Sigmoid colon (tissue), 7 donors: ENCODE results near the gene TMEM108. TPM values are rescaled to one million over a fixed set of nuclear protein-coding genes. Genes with fewer than 3 reads are reported as not detected.

Experiments used
- DNase-seq: peaks from one replicate; pipeline ENCODE4 v3.0.0-alpha.2; 2019
- H3K27ac ChIP-seq, 4 donors: fragments of 200-600 bp; sonication (generic); one replicate each; pipeline ENCODE4 v1.5.1; 2016 to 2019; ENCODE audit warnings: mild to moderate bottlenecking in 1 of 4
- H3K27me3 ChIP-seq, 3 donors: fragments of 200-600 bp; sonication (generic); one replicate each; pipeline ENCODE4 v1.5.1; 2019; ENCODE audit warnings: mild to moderate bottlenecking in 1 of 3
- H3K36me3 ChIP-seq, 4 donors: fragments of 200-600 bp; sonication (generic); one replicate each; pipeline ENCODE4 v1.5.1; 2016 to 2019
- H3K4me1 ChIP-seq, 4 donors: fragments of 200-600 bp; sonication (generic); one replicate each; pipeline ENCODE4 v1.5.1; 2017 to 2019
- H3K4me3 ChIP-seq, 4 donors: fragments of 200-600 bp; sonication (generic); one replicate each; pipeline ENCODE4 v1.5.1; 2017 to 2019; ENCODE audit warnings: mild to moderate bottlenecking in 2 of 4, moderate library complexity in 1 of 4
- H3K9me3 ChIP-seq, 4 donors: fragments of 200-600 bp in 3 of 4; sonication (generic) in 3 of 4; one replicate each; pipeline versions ENCODE4 v1.5.1 to v1.6.1; 2013 to 2019
- EP300 ChIP-seq, 4 donors: sonication (generic); formaldehyde crosslinking; IDR thresholded peaks; one replicate each; pipeline ENCODE4 v1.6.1; 2017; ENCODE audit warnings: antibody characterized with exemption in 4 of 4
- POLR2A ChIP-seq, 2 donors: fragments of 450-650 bp; IDR thresholded peaks; one replicate each; pipeline ENCODE4 v1.6.1; 2016; ENCODE audit warnings: antibody characterized with exemption in 2 of 2, mild to moderate bottlenecking in 2 of 2, moderate library complexity in 2 of 2
- POLR2AphosphoS5 ChIP-seq, 4 donors: sonication (generic); formaldehyde crosslinking; IDR thresholded peaks; one replicate each; pipeline ENCODE4 v1.6.1; 2017; ENCODE audit warnings: antibody characterized with exemption in 4 of 4
- WGBS, 2 donors: extraction: QIAGEN DNeasy Blood & Tissue Kit; methylation state at CpG; one replicate each; pipeline ENCODE4 v1.1.7; 2013; 5-methylcytosine and 5-hydroxymethylcytosine counted together
- intact Hi-C: fragments of 100-400 bp; cut with DNase I; formaldehyde crosslinking; loops from one replicate; pipeline ENCODE4 v1.15.1; 2023
- polyA plus RNA-seq, 3 donors: library from polyadenylated mRNA; stranded (reverse); fragments of 200-250 nt; gene quantifications; one replicate each; pipeline ENCODE4 v1.2.3, GENCODE V29; 2013
- total RNA-seq, 4 donors: library from RNA; depleted of rRNA; stranded (reverse); fragments of >200 nt; gene quantifications; one replicate each; pipeline ENCODE4 v1.1.0, GENCODE V29; 2016
- TF ChIP-seq, protein P1 (sequence below), 4 experiments: fragments of 450-650 bp in 3 of 4; fragments of 200-600 bp in 1 of 4; IDR thresholded peaks; one replicate each; pipeline ENCODE4 v1.5.1; 2016 to 2019; ENCODE audit warnings: antibody characterized with exemption in 4 of 4, mild to moderate bottlenecking in 3 of 4, moderate library complexity in 2 of 4
- donor health status: healthy with polysubstance abuse.
- donor health status: Bipolar disorder and iron deficiency.
- donor health status: healthy.

The TMEM108 gene
- total and polyA plus RNA-seq, 7 donors = 0.71 to 3.0 (median 0.86) TPM; not detected in 2

DNA sequence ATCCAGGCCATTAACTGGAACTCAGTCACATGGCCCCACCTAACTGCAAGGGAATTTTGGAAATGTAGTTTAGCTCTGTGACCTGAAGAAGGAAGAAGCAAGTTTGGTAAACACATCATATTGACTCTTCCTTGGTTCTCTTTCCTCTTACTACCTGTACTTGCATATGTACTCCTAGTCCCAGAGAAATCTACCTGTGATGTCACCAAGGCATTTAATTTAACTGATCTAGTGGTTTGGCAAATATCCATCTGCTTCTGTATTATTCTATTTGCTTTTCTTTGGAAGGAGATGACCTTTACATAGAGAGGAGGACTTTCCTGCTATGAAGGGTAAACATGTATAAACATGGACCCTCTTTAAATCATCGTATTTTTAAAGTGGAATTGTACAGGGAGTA is 150.8 kb downstream of the TMEM108 start:
- TF ChIP-seq, protein P1, sequence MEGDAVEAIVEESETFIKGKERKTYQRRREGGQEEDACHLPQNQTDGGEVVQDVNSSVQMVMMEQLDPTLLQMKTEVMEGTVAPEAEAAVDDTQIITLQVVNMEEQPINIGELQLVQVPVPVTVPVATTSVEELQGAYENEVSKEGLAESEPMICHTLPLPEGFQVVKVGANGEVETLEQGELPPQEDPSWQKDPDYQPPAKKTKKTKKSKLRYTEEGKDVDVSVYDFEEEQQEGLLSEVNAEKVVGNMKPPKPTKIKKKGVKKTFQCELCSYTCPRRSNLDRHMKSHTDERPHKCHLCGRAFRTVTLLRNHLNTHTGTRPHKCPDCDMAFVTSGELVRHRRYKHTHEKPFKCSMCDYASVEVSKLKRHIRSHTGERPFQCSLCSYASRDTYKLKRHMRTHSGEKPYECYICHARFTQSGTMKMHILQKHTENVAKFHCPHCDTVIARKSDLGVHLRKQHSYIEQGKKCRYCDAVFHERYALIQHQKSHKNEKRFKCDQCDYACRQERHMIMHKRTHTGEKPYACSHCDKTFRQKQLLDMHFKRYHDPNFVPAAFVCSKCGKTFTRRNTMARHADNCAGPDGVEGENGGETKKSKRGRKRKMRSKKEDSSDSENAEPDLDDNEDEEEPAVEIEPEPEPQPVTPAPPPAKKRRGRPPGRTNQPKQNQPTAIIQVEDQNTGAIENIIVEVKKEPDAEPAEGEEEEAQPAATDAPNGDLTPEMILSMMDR (IDR thresholded peaks at IDR 0.05) = no peak
- TF ChIP-seq EP300 (IDR thresholded peaks at IDR 0.05) (no peak), POLR2A (IDR thresholded peaks at IDR 0.05) (no peak), POLR2AphosphoS5 (IDR thresholded peaks at IDR 0.05) (no peak)

GRCh38 chr3:133189893-133190292 is 151.7 kb downstream of the TMEM108 start:
- 87 to 93% methylated on average over 1 of the region's 1 CpG for WGBS, 2 donors
- H3K27me3 ChIP-seq = no peaks in the 10 kb centered on the region
- TF ChIP-seq, protein P1 (IDR thresholded peaks at IDR 0.05) = no peak
- TF ChIP-seq POLR2AphosphoS5 (IDR thresholded peaks at IDR 0.05) = no peak
- TF ChIP-seq EP300 (IDR thresholded peaks at IDR 0.05) = no peak
- no peak for TF ChIP-seq POLR2A (IDR thresholded peaks at IDR 0.05)
- DNase-seq = no peak
- no peaks in the 10 kb centered on the region for H3K9me3 ChIP-seq
- intact Hi-C loops = no loop called here
- H3K36me3 ChIP-seq = no peaks in the 10 kb centered on the region
- H3K27ac ChIP-seq = no peak overlapping the region
- no peak overlapping the region for H3K4me3 ChIP-seq
- no peaks in the 10 kb centered on the region for H3K4me1 ChIP-seq

More for the DNA sequence above, 150.8 kb downstream of the TMEM108 start:
- DNase-seq = no peak
- Histone ChIP-seq H3K4me3 (no peak overlapping the region), H3K27me3 (no peaks in the 10 kb centered on the region), H3K4me1 (no peaks in the 10 kb centered on the region), H3K36me3 (no peaks in the 10 kb centered on the region), H3K27ac (no peak overlapping the region), H3K9me3 (no peaks in the 10 kb centered on the region)
- intact Hi-C loops = no loop called here
- 34 to 64% methylated on average over 1 of the region's 1 CpG for WGBS, 2 donors

DNA sequence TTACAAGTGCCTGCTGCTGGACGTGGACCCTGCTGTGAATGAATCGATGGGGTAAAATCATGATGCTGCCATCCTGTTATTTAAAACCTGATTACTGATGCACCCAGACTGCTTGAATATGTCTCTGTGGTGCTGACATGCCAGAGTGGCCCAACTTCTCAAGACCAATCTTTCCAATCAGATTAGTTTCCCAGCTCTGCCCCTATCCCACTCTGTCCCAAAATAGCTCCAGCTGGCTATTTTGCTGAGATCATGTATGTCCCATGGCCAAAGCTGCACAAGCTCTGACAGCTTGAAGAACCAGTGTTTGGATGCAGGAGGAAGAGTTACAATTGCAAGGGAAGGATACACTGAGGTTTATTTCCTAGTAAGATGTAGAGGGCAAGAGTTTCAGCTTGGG is 153.6 kb downstream of the TMEM108 start:
- no peak overlapping the region for H3K27ac ChIP-seq
- DNase-seq = no peak
- H3K4me3 ChIP-seq = no peak overlapping the region
- TF ChIP-seq EP300 (IDR thresholded peaks at IDR 0.05) (no peak), POLR2AphosphoS5 (IDR thresholded peaks at IDR 0.05) (no peak), POLR2A (IDR thresholded peaks at IDR 0.05) (no peak)
- TF ChIP-seq, protein P1 (IDR thresholded peaks at IDR 0.05) = no peak
- H3K4me1 ChIP-seq = no peaks in the 10 kb centered on the region
- no peaks in the 10 kb centered on the region for H3K36me3 ChIP-seq
- no peaks in the 10 kb centered on the region for H3K9me3 ChIP-seq
- WGBS, 2 donors = 70 to 80% methylated on average over 2 of the region's 2 CpGs
- no peaks in the 10 kb centered on the region for H3K27me3 ChIP-seq
- intact Hi-C loops = no loop called here

DNA sequence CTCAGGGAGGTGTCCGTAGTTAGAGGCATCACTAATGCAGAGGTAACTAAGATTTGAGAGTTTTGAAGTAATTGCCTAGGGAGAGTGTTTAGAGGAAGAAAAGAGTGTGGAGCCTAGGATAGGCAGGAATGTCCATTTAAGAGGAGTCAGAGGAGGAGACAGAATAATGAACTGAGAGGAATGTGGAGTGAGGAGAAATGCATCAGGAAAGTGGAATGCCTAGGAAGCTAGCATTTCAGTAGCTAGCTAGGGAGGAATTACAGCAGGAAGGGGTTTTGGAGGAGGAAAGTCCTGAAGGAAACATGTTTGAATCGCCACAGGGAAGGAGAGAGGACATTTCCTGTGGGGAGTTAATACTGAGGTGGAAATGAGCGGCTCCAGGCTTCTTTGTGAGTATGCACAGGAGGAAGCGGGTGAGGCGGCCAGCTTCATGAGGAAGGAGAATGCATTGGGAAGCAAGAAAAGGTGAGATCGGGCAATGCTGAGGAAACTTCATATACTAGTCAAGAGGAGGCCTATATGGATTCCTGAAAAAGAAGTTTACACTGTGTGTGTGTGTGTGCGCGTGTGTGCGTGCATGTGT is 154.3 kb downstream of the TMEM108 start:
- TF ChIP-seq POLR2A (IDR thresholded peaks at IDR 0.05) (no peak), EP300 (IDR thresholded peaks at IDR 0.05) (no peak), POLR2AphosphoS5 (IDR thresholded peaks at IDR 0.05) (no peak)
- TF ChIP-seq, protein P1 (IDR thresholded peaks at IDR 0.05) = no peak
- intact Hi-C loops = no loop called here
- Histone ChIP-seq H3K4me3 (no peak overlapping the region), H3K9me3 (no peaks in the 10 kb centered on the region), H3K27me3 (no peaks in the 10 kb centered on the region), H3K27ac (no peak overlapping the region), H3K4me1 (no peaks in the 10 kb centered on the region), H3K36me3 (no peaks in the 10 kb centered on the region)
- 67 to 78% methylated on average over 9 of the region's 9 CpGs for WGBS, 2 donors
- DNase-seq = no peak

- no peaks in the 10 kb centered on the region for H3K9me3 ChIP-seq
- H3K27ac ChIP-seq = no peak overlapping the region
- no peaks in the 10 kb centered on the region for H3K4me1 ChIP-seq
- intact Hi-C loops = no loop called here
- no peaks in the 10 kb centered on the region for H3K36me3 ChIP-seq
- no peak for DNase-seq
- H3K4me3 ChIP-seq = no peak overlapping the region
- H3K27me3 ChIP-seq = no peaks in the 10 kb centered on the region
- TF ChIP-seq POLR2A (IDR thresholded peaks at IDR 0.05) (no peak), EP300 (IDR thresholded peaks at IDR 0.05) (no peak), POLR2AphosphoS5 (IDR thresholded peaks at IDR 0.05) (no peak)
- TF ChIP-seq, protein P1 (IDR thresholded peaks at IDR 0.05) = no peak
Observed at GRCh38 chr3:133192967-133193366, 154.8 kb downstream of the TMEM108 start.
